ENCODE results near the gene BUD13. TPM values are rescaled to one million over a fixed set of nuclear protein-coding genes. Genes with fewer than 3 reads are reported as not detected.

Gene BUD13
- total and polyA plus RNA-seq, 2 of the 4 experiments (the other 2 are of a cell fraction), result 11.2 to 14.0 TPM

GRCh38 chr11:116740741-116741140 lies 32.0 kb downstream of the BUD13 start:
- no TSS peak for BruUV-seq (replicated peaks)
- CTCF ChIA-PET, result interaction anchor here (1.8 kb wide), 1 partner anchor 8 kb away, joined by 6 read pairs; no protein-coding TSS in a partner anchor
- H3K4ac ChIP-seq (ENCODE audit: low read depth, low read length), result no peak overlapping the region

More at GRCh38 chr11:116740741-116741140, 32.0 kb downstream of the BUD13 start:
- H4K8ac ChIP-seq (ENCODE audit: low read depth in 2 of 2, low read length in 2 of 2), result no peak overlapping the region
- no peak overlapping the region for H3K56ac ChIP-seq (ENCODE audit: extremely low read depth, insufficient read depth, low read length)
- H3K27me3 ChIP-seq (ENCODE audit: control insufficient read depth, insufficient read depth, low read length), result no peaks in the 10 kb centered on the region
- H2BK5ac ChIP-seq (ENCODE audit: low read depth, low read length, poor library complexity, severe bottlenecking), result no peak overlapping the region
- H3K14ac ChIP-seq (replicated peaks; ENCODE audit: low read depth, low read length), result no peak overlapping the region
- H2BK120ac ChIP-seq (ENCODE audit: low read depth, low read length), result no peak overlapping the region
- H3K4me2 ChIP-seq (ENCODE audit: low read depth, low read length), result no peak overlapping the region
- no peak overlapping the region for H4K91ac ChIP-seq (ENCODE audit: insufficient read depth, low read depth, low read length)
- no peak overlapping the region for H3K4me3 ChIP-seq (ENCODE audit: insufficient read depth, low read depth, low read length)
- WGBS, 2 experiments (ENCODE audit: extremely low coverage in 2 of 2, insufficient read length in 1 of 2), result no CpG with 5 or more reads among the region's 4 CpGs
- H3K9ac ChIP-seq (ENCODE audit: low read depth, low read length), result no peak overlapping the region
- DNase-seq (no peak), ATAC-seq (ENCODE audit: low read depth) (no peak)
- no peak overlapping the region for H2BK15ac ChIP-seq (ENCODE audit: low read depth, low read length)
- H3K18ac ChIP-seq (ENCODE audit: low read depth, low read length), result no peak overlapping the region
- H3K23ac ChIP-seq (ENCODE audit: low read depth, low read length), result no peak overlapping the region
- peaks cover 7% of the 10 kb centered on the region for H3K4me1 ChIP-seq (ENCODE audit: control insufficient read depth, insufficient read depth, low read length)
- H2BK20ac ChIP-seq (ENCODE audit: low read depth, low read length), result no peak overlapping the region
- no peaks in the 10 kb centered on the region for H4K20me1 ChIP-seq (ENCODE audit: insufficient read depth, low read length)
- H3K36me3 ChIP-seq (ENCODE audit: control insufficient read depth, insufficient read depth, low read length), result no peaks in the 10 kb centered on the region
- no peaks in the 10 kb centered on the region for H3K9me3 ChIP-seq (ENCODE audit: control insufficient read depth, insufficient read depth, low read length)
- no peaks in the 10 kb centered on the region for H3K79me1 ChIP-seq (ENCODE audit: low read depth in 1 of 2, low read length in 2 of 2)
- POLR2A ChIA-PET (ENCODE audit: unreplicated experiment), result no interaction called here
- no peak overlapping the region for H2AK9ac ChIP-seq (replicated peaks; ENCODE audit: low read depth, low read length, poor library complexity)
- dilution Hi-C loops (cut with HindIII; ENCODE audit: low sequenced_read_pairs, unreplicated experiment), result no loop called here
- no peak overlapping the region for H3K27ac ChIP-seq (ENCODE audit: insufficient read depth, low read length)
- peaks cover 10% of the 10 kb centered on the region; the same call in 1 of the 2 replicates for H3K9me1 ChIP-seq (ENCODE audit: insufficient read depth, low read length)
- TF ChIP-seq MAZ (IDR thresholded peaks at IDR 0.05; ENCODE audit: borderline replicate concordance, low read depth, low read length) (no peak), NFE2L2 (IDR thresholded peaks at IDR 0.05; ENCODE audit: low read depth, low read length) (no peak), CTCF (conservative IDR thresholded peaks at IDR 0.05; ENCODE audit: low read depth, low read length) (no peak), CEBPB (IDR thresholded peaks at IDR 0.05; ENCODE audit: low read depth, low read length) (no peak), MAFK (IDR thresholded peaks at IDR 0.05; ENCODE audit: low read depth, low read length) (no peak), POLR2A (IDR thresholded peaks at IDR 0.05; ENCODE audit: low read depth, low read length) (no peak), ELK1 (IDR thresholded peaks at IDR 0.05; ENCODE audit: borderline replicate concordance, low read depth, low read length) (no peak), CHD1 (IDR thresholded peaks at IDR 0.05; ENCODE audit: low read depth, low read length) (no peak), USF2 (IDR thresholded peaks at IDR 0.05; ENCODE audit: low read depth, low read length) (no peak), FOS (IDR thresholded peaks at IDR 0.05; ENCODE audit: low read depth, low read length) (no peak), RAD21 (IDR thresholded peaks at IDR 0.05; ENCODE audit: low read length) (no peak), RFX5 (IDR thresholded peaks at IDR 0.05; ENCODE audit: low read depth, low read length) (no peak), SMC3 (IDR thresholded peaks at IDR 0.05; ENCODE audit: low read depth, low read length) (no peak), BHLHE40 (IDR thresholded peaks at IDR 0.05; ENCODE audit: low read depth, low read length) (no peak), MXI1 (IDR thresholded peaks at IDR 0.05; ENCODE audit: borderline replicate concordance, low read depth, low read length) (no peak), RCOR1 (IDR thresholded peaks at IDR 0.05; ENCODE audit: insufficient replicate concordance, low read length) (no peak)
- no peak overlapping the region for H2AFZ ChIP-seq (replicated peaks; ENCODE audit: low read length, poor library complexity)
- intact Hi-C loops (cut with micrococcal nuclease), result loop anchor here (10.0 kb wide), 1 partner anchor 644 kb away; no protein-coding TSS in a partner anchor
- no peak overlapping the region for H2AK5ac ChIP-seq (ENCODE audit: low read depth, low read length)
- H4K5ac ChIP-seq (ENCODE audit: low read depth, low read length), result no peak overlapping the region
- in situ Hi-C loops (cut with MboI; ENCODE audit: low sequenced_read_pairs), result no loop called here

Measured in IMR-90 (cell line).